Measurements from ENCODE around the gene MAIP1. TPM values are rescaled to one million over a fixed set of nuclear protein-coding genes. Genes with fewer than 3 reads are reported as not detected.
A peak's percentile ranks its signal among the peaks of the same experiment; 100 is the strongest.
"Not testable (repeated sequence)": the region's sequence is repeated elsewhere in the genome, so short reads cannot be mapped to it uniquely, and the experiment has no call there.

Gene MAIP1
- total RNA-seq, 3 donors from 2014 or later: 17.0 to 27.4 (median 26.6) TPM

GRCh38 chr2:199911877-199912161 lies 43.6 kb upstream of the MAIP1 start:
- peaks cover 0 to 4% of the 10 kb centered on the region in 2 donors for H3K9me3 ChIP-seq
- H3K36me3 ChIP-seq: no peaks in the 10 kb centered on the region
- H3K27ac ChIP-seq: peak overlapping the region; percentile 95 to 96
- peak overlapping the region; percentile 80 to 96 (median 94) for H3K4me3 ChIP-seq
- TF ChIP-seq CTCF (IDR thresholded peaks at IDR 0.05) (no peak), POLR2A (IDR thresholded peaks at IDR 0.05) (no peak), POLR2AphosphoS5 (IDR thresholded peaks at IDR 0.05) (no peak)
- intact Hi-C loops (cut with DNase I; ENCODE audit: low total_unique reads): no loop called here
- peaks cover 0 to 7% of the 10 kb centered on the region in 2 donors for H3K4me1 ChIP-seq
- no peak for DNase-seq (ENCODE audit: low spot score in 2 of 2)
- no peaks in the 10 kb centered on the region for H3K27me3 ChIP-seq

- intact Hi-C loops (cut with DNase I; ENCODE audit: low total_unique reads): not testable (repeated sequence)
These were observed 42.7 kb upstream of the MAIP1 start for GRCh38 chr2:199912553-199913114.

GRCh38 chr2:199914372-199914958 lies 40.9 kb upstream of the MAIP1 start:
- no peak for DNase-seq (ENCODE audit: low spot score in 2 of 2)
- H3K36me3 ChIP-seq: no peaks in the 10 kb centered on the region
- no peaks in the 10 kb centered on the region for H3K27me3 ChIP-seq
- intact Hi-C loops (cut with DNase I; ENCODE audit: low total_unique reads): no loop called here
- TF ChIP-seq POLR2AphosphoS5 (IDR thresholded peaks at IDR 0.05): no peak
- TF ChIP-seq CTCF (IDR thresholded peaks at IDR 0.05): no peak
- TF ChIP-seq POLR2A (IDR thresholded peaks at IDR 0.05): no peak
- no peak overlapping the region for H3K27ac ChIP-seq
- no peak overlapping the region for H3K4me3 ChIP-seq
- H3K9me3 ChIP-seq: peaks cover 0 to 7% of the 10 kb centered on the region in 2 donors
- H3K4me1 ChIP-seq: peaks cover 0 to 7% of the 10 kb centered on the region in 2 donors

More at GRCh38 chr2:199912553-199913114, 42.7 kb upstream of the MAIP1 start:
- not testable (repeated sequence) for H3K4me1 ChIP-seq; DNase-seq (ENCODE audit: low spot score in 2 of 2); H3K9me3 ChIP-seq; H3K36me3 ChIP-seq; H3K27me3 ChIP-seq; H3K27ac ChIP-seq
- peak overlapping the region; percentile 80 to 96 (median 94) for H3K4me3 ChIP-seq

- Histone ChIP-seq H3K4me3 (no peak overlapping the region), H3K27ac (no peak overlapping the region), H3K4me1 (peaks cover 0 to 7% of the 10 kb centered on the region in 2 donors), H3K9me3 (peaks cover 0 to 7% of the 10 kb centered on the region in 2 donors), H3K27me3 (no peaks in the 10 kb centered on the region), H3K36me3 (no peaks in the 10 kb centered on the region)
- DNase-seq (ENCODE audit: low spot score in 2 of 2): no peak
- TF ChIP-seq CTCF (IDR thresholded peaks at IDR 0.05) (no peak), POLR2AphosphoS5 (IDR thresholded peaks at IDR 0.05) (no peak), POLR2A (IDR thresholded peaks at IDR 0.05) (no peak)
- intact Hi-C loops (cut with DNase I; ENCODE audit: low total_unique reads): no loop called here
These were observed 38.4 kb upstream of the MAIP1 start for GRCh38 chr2:199916980-199917379.

- DNase-seq (ENCODE audit: low spot score in 2 of 2): no peak
- no peak overlapping the region for H3K27ac ChIP-seq
- H3K4me1 ChIP-seq: no peaks in the 10 kb centered on the region
- no peaks in the 10 kb centered on the region for H3K9me3 ChIP-seq
- TF ChIP-seq CTCF (IDR thresholded peaks at IDR 0.05) (no peak), POLR2AphosphoS5 (IDR thresholded peaks at IDR 0.05) (no peak), POLR2A (IDR thresholded peaks at IDR 0.05) (no peak)
- no peaks in the 10 kb centered on the region for H3K36me3 ChIP-seq
- H3K27me3 ChIP-seq: no peaks in the 10 kb centered on the region
- H3K4me3 ChIP-seq: no peak overlapping the region
- intact Hi-C loops (cut with DNase I; ENCODE audit: low total_unique reads): no loop called here
These were observed 32.5 kb upstream of the MAIP1 start for GRCh38 chr2:199922856-199923255.
